ENCODE results near the gene GTF3C6.
"Not testable (repeated sequence)": the region's sequence is repeated elsewhere in the genome, so short reads cannot be mapped to it uniquely, and the experiment has no call there.

The GTF3C6 gene

DNA sequence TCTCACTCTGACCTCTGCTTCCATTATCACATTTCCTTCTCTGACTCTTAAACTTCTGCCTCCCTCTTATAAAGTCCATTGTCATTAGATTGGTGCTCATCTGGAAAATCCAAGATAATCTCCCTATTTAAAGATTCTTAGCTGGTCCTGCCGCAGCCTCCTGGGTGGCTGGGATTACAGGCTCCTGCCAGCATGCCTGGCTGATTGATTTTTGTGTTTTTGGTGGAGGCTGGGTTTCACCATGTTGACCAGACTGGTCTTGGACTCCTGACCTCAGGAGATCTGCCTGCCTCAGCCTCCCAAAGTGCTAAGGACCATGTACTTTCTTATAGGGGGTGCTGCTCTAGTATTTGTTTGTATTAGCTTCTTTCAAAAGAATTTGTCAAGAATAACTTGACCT is 18.1 kb downstream of the GTF3C6 start:
- no peak for DNase-seq (ENCODE audit: low read depth in 2 of 2, low spot score in 1 of 2)

DNA sequence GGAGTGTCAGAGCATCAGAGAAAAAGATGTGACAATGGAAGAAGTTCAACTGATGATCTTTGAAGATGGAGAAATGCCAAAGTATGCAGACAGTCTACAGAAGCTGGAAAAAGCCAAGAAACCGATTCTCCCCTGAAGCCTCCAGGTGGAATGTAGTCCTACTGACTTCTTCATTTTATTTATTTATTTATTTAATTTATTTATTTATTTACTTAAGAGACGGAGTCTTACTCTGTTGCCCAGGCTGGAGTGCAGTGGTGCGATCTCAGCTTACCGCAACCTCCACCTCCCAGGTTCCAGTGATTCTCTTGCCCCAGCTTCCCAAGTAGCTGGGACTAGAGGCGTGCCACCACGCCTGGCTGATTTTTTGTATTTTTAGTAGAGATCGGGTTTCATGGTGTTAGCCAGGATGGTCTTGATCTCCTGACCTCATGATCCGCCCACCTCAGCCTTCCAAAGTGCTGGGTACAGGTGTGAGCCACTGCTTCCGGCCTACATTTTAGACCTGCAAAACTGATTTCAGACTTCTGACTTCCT is 21.1 kb downstream of the GTF3C6 start:
- no peak for DNase-seq (ENCODE audit: low read depth in 2 of 2, low spot score in 1 of 2)

DNA sequence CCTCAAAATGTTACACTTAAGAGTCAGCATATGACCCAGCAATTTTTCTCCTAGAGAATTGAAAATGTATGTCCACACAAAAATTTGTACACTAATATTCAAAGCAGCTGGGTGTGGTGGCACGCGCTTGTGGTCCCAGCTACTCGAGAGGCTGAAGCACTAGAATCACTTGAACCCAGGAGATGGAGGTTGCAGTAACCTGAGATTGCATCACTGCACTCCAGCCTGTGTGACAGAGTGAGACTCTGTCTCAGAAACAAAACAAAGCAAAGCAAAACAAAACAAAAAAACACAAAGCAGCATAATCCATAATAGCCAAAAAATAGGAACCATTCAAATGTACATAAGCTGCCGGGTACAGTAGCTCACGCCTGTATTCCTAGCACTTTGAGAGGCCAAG is 21.7 kb downstream of the GTF3C6 start:
- no peak for DNase-seq (ENCODE audit: low read depth in 2 of 2, low spot score in 1 of 2)

DNA sequence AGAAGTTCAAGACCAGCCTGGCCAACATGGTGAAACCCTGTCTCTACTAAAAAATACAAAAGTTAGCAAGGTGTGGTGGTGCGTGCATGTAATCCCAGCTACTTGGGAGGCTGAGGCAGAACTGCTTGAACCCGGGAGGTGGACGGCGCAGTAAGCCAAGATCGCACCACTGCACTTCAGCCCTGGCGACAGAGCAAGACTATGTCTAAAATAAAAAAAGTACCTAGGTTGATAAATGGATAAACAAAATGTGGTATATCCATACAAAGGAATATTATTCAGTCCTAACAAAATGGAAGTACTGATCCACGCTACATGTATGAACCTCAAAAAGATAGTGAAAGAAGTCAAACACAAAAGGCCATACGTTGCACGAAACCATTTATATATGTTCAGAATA is 22.1 kb downstream of the GTF3C6 start:
- DNase-seq (ENCODE audit: low read depth in 2 of 2, low spot score in 1 of 2): no peak

DNA sequence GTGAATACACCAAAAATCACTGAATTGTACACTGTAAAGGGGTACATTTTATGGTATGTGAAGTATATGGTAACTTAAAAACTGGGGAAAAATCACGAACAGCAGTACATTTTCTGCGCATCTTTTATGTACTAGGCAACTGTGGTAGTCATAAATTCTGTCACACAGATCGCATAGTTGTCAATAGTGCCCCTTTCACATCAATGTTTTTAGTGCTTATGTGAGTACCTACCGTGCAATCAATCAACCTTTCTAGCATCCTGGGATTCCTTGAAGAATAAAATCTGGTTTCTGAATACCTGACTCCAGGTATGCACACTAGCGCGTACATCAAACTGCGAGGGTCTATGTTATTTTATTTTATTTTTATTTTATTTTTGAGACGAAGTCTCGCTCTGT is 22.7 kb downstream of the GTF3C6 start:
- DNase-seq (ENCODE audit: low read depth in 2 of 2, low spot score in 1 of 2): no peak

DNA sequence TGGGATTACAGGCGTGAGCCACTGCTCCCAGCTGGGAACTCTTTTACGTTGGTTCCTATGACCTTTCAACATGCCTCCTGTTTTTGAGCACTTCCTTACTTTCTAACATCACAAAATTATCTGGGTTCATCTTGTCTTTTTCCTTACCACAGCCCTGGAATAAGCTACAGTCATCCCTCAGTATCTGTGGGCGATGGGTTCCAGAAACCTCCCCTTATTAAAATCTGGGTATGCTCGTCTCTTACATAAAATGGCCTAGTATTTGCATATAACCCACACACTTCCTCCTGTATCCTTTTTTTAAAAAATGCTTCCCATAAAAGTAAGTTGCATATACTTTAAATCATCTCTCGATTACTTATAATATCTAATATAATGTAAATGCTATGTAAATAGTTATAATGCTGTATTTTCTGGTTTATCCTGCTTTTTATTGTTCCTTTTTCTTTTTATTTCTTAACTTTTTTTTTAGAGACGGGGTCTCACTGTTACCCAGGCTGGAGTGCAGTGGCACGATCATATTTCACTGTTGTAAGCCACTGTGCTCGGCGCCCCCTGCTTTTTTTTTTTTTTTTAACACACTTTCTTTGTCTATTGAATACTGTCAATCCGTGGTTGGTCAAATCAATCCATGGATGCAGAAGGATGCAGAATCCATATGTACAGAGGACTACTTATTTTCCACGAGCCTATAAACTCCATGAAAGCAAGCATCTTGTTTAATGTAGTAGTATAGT is 32.5 kb downstream of the GTF3C6 start:
- DNase-seq (ENCODE audit: low read depth in 2 of 2, low spot score in 1 of 2): no peak

DNA sequence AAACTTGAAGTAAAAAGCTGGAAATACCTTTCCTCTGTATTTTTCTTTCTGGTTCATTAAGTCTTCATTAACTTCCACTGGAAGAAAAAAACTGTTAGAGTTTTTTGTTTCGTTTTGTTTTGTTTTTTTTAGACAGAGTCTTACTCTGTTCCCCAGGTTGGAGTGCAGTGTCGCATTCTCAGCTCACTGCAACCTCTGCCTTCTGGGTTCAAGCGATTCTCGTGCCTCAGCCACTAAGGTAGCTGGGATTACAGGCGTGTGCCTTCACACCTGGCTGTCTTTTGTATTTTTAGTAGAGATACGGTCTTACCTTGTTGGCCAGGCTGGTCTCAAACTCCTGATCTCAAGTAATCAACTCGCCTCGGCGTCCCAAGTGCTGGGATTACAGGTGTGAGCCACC is 38.2 kb downstream of the GTF3C6 start:
- DNase-seq (ENCODE audit: low read depth in 2 of 2, low spot score in 1 of 2): no peak

DNA sequence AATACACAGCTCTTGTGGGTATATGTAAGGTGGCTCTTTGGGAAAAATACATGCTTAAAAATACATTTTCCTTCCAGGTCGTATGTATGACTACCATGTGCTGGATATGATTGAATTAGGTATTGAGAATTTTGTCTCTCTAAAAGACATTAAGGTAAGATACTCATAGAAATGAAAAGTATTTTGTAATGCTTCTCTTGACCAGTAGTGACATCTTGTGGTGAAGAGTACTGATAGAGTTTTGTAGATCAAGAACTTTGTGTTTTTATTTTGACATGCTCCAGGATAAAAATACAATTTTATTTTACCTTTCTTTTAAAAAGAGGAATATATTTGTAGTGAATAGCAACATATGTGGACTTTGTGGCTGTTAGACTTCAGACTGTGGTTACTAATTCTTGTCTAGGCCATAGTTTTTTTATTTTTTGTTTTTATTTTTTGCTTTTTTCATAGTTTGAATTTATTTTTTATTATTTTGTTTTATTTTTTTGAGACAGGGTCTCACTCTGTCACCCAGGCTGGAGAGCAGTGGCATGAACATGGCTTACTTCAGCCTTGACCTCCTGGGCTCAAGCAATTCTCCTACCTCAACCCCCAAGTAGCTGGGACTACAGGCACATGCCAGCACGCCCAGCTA is 41.2 kb downstream of the GTF3C6 start:
- no peak for DNase-seq (ENCODE audit: low read depth in 2 of 2, low spot score in 1 of 2)

DNA sequence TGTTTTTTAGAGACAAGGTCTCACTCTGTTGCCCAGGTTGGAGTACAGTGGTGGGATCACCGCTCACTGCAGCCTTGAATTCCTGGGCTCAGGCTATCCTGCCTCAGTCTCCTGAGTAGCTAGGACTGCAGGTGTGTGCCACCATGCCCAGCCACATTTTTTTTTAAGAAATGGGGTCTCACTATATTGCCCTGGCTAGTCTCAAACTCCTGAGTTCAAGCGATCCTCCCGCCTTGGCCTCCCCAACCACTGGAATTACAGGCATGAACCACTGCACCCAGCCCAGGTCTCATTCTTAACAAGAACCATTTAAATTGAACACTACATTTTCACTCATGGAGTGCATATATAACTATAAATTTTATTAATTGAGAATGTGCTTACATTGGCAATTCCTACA is 43.8 kb downstream of the GTF3C6 start:
- DNase-seq (ENCODE audit: low read depth in 2 of 2, low spot score in 1 of 2): no peak

DNA sequence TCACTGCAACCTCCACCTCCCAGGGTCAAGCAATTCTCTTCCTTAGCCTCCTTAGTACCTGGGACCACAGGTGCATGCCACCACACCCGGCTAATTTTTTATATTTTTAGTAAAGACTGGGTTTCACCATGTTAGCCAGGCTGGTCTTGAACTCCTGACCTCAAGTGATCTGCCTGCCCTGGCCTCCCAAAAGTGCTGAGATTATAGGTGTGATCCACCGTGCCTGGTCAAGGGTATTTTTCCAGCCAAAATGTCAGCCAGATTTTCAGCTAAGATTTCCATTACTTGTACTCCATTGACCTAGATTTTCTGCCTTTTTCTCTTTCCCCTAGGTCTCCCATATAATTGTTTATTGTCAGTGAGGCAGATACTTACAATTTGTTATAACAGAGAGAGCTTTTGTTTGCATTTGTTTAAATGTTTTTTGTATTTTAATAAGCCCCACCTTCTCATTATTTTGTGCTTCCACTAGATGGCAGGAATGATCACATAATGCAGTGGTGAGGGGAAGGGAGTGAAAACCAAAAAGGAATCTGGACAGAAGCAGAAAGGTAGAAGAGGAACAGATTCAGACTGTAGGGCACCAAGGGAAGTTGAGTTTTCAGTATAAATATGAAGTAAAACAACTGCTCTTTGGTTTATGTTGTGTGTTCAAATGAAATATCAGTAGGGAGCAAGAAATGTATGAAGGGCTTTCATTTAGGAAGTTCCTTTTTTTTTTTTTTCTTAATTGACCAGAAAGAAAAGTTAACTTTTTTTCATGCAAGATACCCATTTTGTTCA is 53.0 kb downstream of the GTF3C6 start:
- DNase-seq (ENCODE audit: low read depth in 2 of 2, low spot score in 1 of 2): no peak

DNA sequence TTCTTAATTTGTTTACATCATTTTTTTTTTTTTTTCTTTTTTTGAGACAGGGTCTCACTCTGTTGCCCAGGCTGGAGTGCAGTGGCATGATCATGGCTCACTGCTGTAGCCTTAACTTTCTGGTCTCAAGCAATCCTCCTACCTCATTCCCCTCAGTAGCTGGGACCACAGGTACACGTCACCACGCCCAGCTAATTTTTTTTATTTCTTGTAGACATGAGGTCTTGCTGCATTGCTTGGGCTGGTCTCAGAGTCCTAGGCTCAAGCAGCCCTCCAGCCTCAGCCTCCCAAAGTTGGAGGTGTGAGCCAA is 53.6 kb downstream of the GTF3C6 start:
- DNase-seq (ENCODE audit: low read depth in 2 of 2, low spot score in 1 of 2): no peak

DNA sequence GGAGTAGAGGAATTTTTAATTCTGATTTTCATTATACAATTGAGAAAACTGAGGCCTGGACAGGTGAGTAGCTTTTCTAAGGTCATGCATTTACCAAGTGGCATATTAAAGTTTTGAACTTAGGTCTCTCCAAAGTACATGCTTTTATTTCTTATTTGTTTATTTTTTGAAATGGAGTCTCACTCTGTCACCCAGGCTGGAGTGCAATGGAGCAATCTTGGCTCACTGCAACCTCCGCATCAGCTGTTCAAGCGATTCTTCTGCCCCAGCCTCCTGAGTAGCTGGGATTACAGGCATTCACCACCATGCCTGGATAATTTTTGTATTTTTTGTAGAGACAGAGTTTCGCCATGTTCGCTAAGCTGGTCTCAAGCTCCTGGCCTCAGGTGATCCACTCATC is 54.0 kb downstream of the GTF3C6 start:
- DNase-seq (ENCODE audit: low read depth in 2 of 2, low spot score in 1 of 2): not testable (repeated sequence)

DNA sequence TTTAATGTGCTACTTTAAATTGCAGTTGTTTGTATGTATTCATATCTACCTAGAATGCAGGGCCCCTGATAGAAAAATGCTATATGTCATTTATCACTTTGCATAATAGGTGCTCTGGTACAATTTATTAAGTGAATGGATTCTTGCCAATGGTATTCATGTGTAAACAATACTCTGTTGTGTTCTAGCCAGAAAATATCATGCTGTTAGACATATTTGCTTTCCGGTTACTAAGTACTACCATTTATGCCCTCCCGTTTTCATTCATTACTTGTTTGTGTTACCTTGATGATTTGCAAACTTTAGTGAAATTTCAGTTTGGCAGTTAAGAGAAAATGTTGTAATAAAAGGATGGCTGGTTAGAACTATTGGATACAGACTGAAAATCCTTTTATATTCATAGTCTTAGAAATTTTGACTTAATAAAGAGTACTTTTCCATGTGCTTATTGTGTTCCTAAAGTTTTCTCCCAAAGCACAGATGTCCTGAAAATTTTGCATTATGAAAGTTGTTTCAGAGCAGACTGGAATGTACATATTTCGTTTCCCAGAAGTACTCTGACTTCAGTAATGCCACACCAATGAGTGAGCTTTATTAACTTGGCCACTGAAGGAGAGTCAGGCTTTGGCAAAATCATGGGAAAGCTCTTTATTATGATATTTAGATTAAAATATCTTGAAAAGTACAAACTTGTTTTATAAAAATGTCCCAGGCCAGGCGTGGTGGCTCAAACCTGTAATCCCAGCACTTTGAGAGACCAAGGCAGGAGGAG is 54.8 kb downstream of the GTF3C6 start:
- DNase-seq (ENCODE audit: low read depth in 2 of 2, low spot score in 1 of 2): no peak

DNA sequence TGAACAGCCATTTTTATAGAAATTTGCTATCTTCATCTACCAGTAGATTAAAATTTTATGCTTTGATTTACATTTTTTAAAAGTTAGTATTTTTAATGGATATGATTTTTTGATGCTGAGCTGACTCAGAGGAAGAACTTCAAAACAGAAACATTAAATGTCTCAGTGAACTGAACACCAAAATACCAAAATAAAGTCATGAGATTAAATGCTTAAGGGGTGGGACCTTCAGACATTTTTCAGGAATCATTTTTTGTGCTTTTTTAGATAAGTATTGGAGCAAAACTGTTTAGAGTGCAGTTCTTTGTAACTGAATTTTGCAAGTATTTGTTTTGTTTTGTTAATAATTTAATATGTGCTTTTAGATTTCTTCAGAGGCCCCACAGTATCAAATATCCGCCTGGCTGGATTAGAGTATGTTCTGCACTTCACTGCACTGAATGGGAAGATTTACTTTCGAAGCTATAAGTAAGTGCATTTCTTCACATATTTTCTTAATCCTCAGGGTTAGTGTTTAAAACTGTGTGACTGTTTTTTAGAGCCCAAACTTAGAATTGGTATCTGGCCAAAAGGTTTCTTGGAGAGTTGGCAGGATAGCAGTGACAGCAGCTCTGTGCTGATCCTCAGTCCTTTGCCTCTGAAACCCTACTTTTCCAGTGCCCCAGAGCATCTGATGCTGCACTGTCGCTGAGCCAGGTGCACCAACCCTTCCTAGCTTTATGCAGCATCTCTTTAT is 57.1 kb downstream of the GTF3C6 start:
- no peak for DNase-seq (ENCODE audit: low read depth in 2 of 2, low spot score in 1 of 2)

DNA sequence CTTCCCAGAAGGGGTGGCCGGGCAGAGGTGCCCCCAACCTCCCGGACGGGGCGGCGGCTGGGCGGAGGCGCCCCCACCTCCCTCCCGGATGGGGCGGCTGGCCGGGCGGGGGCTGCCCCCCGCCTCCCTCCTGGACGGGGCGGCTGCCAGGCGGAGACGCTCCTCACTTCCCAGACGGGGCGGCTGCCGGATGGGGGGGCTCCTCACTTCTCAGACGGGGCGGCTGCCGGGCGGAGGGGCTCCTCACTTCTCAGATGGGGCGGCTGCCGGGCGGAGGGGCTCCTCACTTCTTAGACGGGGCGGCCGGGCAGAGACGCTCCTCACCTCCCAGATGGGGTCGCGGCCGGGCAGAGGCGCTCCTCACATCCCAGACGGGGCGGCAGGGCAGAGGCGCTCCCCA is 58.7 kb downstream of the GTF3C6 start:
- DNase-seq (ENCODE audit: low read depth in 2 of 2, low spot score in 1 of 2): not testable (repeated sequence)

All from stimulated activated CD8-positive, alpha-beta memory T cell treated with anti-CD3 and anti-CD28 coated beads, Interleukin-4, amount 100 ng/mL, for 1 hour (primary cell).